ENCODE measurements around the gene HAUS3. TPM values are rescaled to one million over a fixed set of nuclear protein-coding genes. Genes with fewer than 3 reads are reported as not detected.

HAUS3 gene
- total RNA-seq = 10 to 100 TPM; 16.3 to 22.0 (median 17.3) TPM

- TF ChIP-seq CTCF (IDR thresholded peaks at IDR 0.05; ENCODE audit: low read depth) = no peak
Measured at GRCh38 chr4:2241410-2242353, at the start of gene HAUS3, which contains the start of gene POLN. Gene HAUS3 (minus strand): TSS chr4:2242121. CDS start chr4:2240946, 1,175 bp downstream. Gene POLN (minus strand): TSS chr4:2242121. CDS start chr4:2229231, 12,890 bp downstream.

DNA sequence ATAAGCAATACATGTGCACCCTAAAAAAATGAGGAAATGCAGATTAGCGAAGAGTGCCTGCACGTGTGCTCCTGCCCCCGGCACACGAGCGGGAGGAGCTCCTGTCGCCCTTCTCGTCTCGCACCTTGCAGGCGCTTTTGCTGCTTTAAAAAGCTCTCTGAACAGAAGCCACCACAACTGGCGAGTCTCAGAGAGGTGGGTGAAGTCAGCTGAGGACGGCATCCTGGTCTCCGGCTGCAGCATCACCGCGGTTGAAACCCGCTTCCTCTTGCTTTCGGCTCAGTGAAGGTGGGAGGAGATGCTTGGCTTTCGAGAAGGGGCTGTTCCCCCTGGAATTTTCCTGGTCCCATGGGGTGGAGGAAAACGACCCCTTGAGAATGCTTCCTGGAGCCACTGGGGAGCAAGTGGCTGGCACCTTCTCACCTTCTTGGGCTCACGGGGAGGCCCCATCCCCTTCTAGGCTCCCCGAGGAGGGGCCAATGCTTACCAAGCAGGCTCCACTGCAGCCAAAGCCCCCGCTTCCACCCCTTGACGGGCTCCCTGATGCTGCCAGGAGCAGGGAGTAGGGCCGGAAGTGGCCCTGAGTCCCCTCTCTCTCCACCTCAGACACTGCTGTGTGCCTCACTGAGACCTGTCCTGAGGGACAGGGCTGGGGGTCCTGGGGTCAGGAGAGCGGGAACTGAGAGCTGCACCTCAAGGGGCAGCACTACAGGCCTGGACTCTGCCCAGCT, 49.2 kb upstream of the HAUS3 start:
- TF ChIP-seq CTCF (IDR thresholded peaks at IDR 0.05; ENCODE audit: low read depth) = no peak

- no peak for TF ChIP-seq CTCF (IDR thresholded peaks at IDR 0.05; ENCODE audit: low read depth)
Measured at GRCh38 chr4:2290488-2290887, 48.6 kb upstream of the HAUS3 start.

DNA sequence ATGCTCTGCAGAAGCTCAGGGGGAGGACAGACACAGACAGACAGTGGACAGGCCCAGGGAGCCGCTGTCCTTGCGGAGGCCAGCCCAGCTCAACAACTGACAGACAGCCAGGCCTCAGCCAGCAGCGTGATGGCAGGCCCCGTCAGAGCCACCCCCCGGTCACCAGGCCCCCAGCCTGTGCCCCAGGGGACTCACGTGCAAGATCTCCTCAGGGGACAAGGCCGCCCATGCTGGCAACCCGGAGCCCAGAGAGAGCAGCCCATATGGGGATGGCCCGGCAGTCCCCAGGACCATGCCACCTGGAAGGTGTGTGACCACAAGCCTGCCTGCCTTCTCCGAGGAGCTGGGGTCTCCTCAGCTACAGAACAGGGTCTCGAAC, 48.0 kb upstream of the HAUS3 start:
- TF ChIP-seq CTCF (IDR thresholded peaks at IDR 0.05; ENCODE audit: low read depth) = no peak

DNA sequence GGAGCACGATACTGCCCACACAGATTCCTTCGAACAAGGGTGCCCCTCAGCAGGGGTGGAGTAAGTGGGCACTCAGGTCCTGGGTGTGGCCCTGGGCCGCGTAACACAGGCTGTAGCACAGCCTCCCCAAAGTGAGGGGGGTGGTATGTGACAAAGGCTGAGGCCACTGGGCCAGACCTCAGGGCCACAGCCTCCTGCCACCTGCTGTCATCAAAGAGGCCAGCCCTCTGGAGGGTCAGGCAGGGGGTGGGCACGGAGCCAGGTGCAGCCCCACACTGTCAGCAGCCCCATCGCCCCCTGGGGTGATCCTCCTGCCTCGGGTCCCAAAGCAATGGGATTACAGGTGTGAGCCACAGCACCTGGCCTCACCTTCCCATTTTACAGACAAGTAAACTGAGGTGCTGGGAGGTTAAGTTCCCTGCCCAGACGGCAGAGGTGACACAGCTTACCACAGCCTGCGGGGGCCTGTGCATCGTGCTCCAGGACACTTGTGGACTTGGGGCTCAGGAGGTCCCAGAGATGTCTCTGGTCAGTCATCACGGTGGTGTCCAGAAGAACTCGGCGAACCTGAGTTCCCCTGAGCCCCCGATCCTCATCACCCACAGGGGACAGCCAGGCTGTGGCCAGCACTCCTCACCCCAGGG, 47.5 kb upstream of the HAUS3 start:
- TF ChIP-seq CTCF (IDR thresholded peaks at IDR 0.05; ENCODE audit: low read depth) = no peak

GRCh38 chr4:2288051-2288541, 46.2 kb upstream of the HAUS3 start:
- no peak for TF ChIP-seq CTCF (IDR thresholded peaks at IDR 0.05; ENCODE audit: low read depth)
